Neutrophil (primary cell): ENCODE measurements around the gene RAB6B.

Experiments
- H3K27ac ChIP-seq: fragments of 200-600 bp; sonication (generic); 2 replicates; pipeline ENCODE4 v1.5.1; 2016; ENCODE audit warnings: mild to moderate bottlenecking, moderate library complexity
- H3K27me3 ChIP-seq: fragments of 200-600 bp; sonication (generic); 2 replicates; pipeline ENCODE4 v1.6.0; 2016; ENCODE audit warnings: mild to moderate bottlenecking
- H3K36me3 ChIP-seq: fragments of 200-600 bp; sonication (generic); 2 replicates; pipeline ENCODE4 v1.5.1; 2017
- H3K4me1 ChIP-seq, 2 experiments: fragments of 200-600 bp in 1 of 2; sonication (generic) in 1 of 2; 1 replicate in 1 of 2; 2 replicates in 1 of 2; pipeline versions ENCODE4 v1.5.1 to v1.6.1; 2013 to 2016; ENCODE audit warnings: low read depth in 1 of 2, low read length in 1 of 2, mild to moderate bottlenecking in 1 of 2, moderate library complexity in 1 of 2; ENCODE audit not compliant: control insufficient read depth in 1 of 2, insufficient read depth in 1 of 2
- H3K4me3 ChIP-seq, 2 experiments: fragments of 200-600 bp in 1 of 2; sonication (generic) in 1 of 2; 1 replicate in 1 of 2; 2 replicates in 1 of 2; pipeline ENCODE4 v1.5.1; 2013 to 2016; ENCODE audit warnings: low read depth in 1 of 2, low read length in 1 of 2, mild to moderate bottlenecking in 1 of 2, moderate library complexity in 1 of 2
- H3K9me3 ChIP-seq: fragments of 200-600 bp; sonication (generic); 2 replicates; pipeline ENCODE4 v1.5.1; 2016
- CTCF ChIP-seq: fragments of 200-600 bp; sonication (generic); IDR thresholded peaks from 2 replicates; pipeline ENCODE4 v1.5.1; 2016; ENCODE audit warnings: antibody characterized with exemption

Gene RAB6B

GRCh38 chr3:133887074-133887802 lies 8.4 kb downstream of the RAB6B start:
- no peak for TF ChIP-seq CTCF
- H3K36me3 ChIP-seq = no peaks in the 10 kb centered on the region
- H3K27ac ChIP-seq = no peak overlapping the region
- H3K9me3 ChIP-seq = no peaks in the 10 kb centered on the region
- H3K4me1 ChIP-seq = no peaks in the 10 kb centered on the region
- H3K4me3 ChIP-seq = no peak overlapping the region
- H3K27me3 ChIP-seq = peaks cover 6% of the 10 kb centered on the region

- Histone ChIP-seq H3K36me3 (no peaks in the 10 kb centered on the region), H3K27me3 (no peaks in the 10 kb centered on the region), H3K4me3 (no peak overlapping the region), H3K4me1 (no peaks in the 10 kb centered on the region), H3K27ac (no peak overlapping the region), H3K9me3 (no peaks in the 10 kb centered on the region)
- TF ChIP-seq CTCF = no peak
These were observed 9.5 kb downstream of the RAB6B start for GRCh38 chr3:133886031-133886722.

- no peak for TF ChIP-seq CTCF
- H3K4me3 ChIP-seq = no peak overlapping the region
- H3K27me3 ChIP-seq = no peaks in the 10 kb centered on the region
- no peaks in the 10 kb centered on the region for H3K4me1 ChIP-seq
- H3K27ac ChIP-seq = no peak overlapping the region
- no peaks in the 10 kb centered on the region for H3K9me3 ChIP-seq
- no peaks in the 10 kb centered on the region for H3K36me3 ChIP-seq
These were observed 10.6 kb downstream of the RAB6B start for GRCh38 chr3:133884887-133885711.

GRCh38 chr3:133884054-133884886 lies 11.4 kb downstream of the RAB6B start:
- Histone ChIP-seq H3K4me3 (no peak overlapping the region), H3K36me3 (no peaks in the 10 kb centered on the region), H3K27ac (no peak overlapping the region), H3K27me3 (no peaks in the 10 kb centered on the region), H3K9me3 (no peaks in the 10 kb centered on the region), H3K4me1 (no peaks in the 10 kb centered on the region)
- no peak for TF ChIP-seq CTCF

- Histone ChIP-seq H3K4me1 (no peaks in the 10 kb centered on the region), H3K4me3 (no peak overlapping the region), H3K27me3 (no peaks in the 10 kb centered on the region), H3K27ac (no peak overlapping the region), H3K36me3 (no peaks in the 10 kb centered on the region), H3K9me3 (no peaks in the 10 kb centered on the region)
- no peak for TF ChIP-seq CTCF
These were observed 12.0 kb downstream of the RAB6B start for GRCh38 chr3:133883641-133884040.
